ENCODE data around the gene SHISAL1.

The SHISAL1 gene

DNA sequence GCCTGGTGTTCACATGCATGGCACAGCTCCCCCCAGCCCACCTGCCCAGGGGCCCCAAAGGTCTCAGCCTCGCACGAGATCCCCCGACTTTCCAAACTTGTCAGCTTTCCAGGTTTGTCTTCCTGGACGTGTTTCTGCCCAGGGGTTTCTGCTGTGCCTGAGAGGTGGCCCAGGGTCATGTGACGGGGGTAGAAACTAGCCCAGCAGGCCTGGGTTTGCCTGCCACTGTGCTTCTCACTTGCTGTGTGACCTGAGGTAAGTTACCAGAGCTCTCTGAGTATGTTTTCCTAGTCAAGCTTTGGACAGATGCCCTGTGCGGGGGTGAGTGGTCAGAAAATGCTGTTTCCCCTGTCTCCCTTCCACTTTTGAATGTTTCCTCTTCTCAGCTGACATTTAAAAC is 38.3 kb upstream of the SHISAL1 start:
- ATAC-seq = no peak

DNA sequence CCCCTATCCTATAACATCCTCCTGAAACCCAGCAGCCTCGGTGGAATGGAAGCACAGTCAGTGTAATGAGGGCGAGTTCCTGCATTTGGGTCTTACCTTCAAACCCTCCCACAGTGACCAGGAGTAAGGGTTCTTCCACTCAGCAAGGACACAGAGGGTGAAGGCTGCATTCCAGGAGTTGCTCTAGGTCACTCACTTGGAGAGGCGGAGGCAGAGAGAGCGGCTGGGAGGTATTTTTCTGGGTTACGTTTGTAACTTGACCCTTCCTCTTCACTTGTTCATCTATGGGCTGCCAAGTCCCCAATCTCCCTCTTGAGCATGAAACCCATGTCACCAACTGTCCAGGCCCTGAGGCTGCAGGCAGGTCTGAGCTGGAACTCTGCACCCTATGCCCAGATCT is 36.8 kb upstream of the SHISAL1 start:
- no peak for TF ChIP-seq GLIS3 (CRISPR knock-in tag; IDR thresholded peaks at IDR 0.05)
- TF ChIP-seq ESRRG (CRISPR knock-in tag; IDR thresholded peaks at IDR 0.05) = no peak
- no peak for TF ChIP-seq PPARA (CRISPR knock-in tag; IDR thresholded peaks at IDR 0.05; ENCODE audit: borderline replicate concordance)
- no peak for TF ChIP-seq ARNTL (CRISPR knock-in tag; IDR thresholded peaks at IDR 0.05; ENCODE audit: borderline replicate concordance, low read depth)
- no peak for TF ChIP-seq OSR1 (CRISPR knock-in tag; IDR thresholded peaks at IDR 0.05)
- no peak for TF ChIP-seq POU6F1 (CRISPR knock-in tag; IDR thresholded peaks at IDR 0.05; ENCODE audit: borderline replicate concordance, low read depth)
- no peak for TF ChIP-seq ZC3H10 (CRISPR knock-in tag; IDR thresholded peaks at IDR 0.05)
- no peak for TF ChIP-seq ZNF8 (CRISPR knock-in tag; IDR thresholded peaks at IDR 0.05)
- no peak for TF ChIP-seq ZFP3 (CRISPR knock-in tag; IDR thresholded peaks at IDR 0.05)
- TF ChIP-seq PATZ1 (CRISPR knock-in tag; IDR thresholded peaks at IDR 0.05; ENCODE audit: borderline replicate concordance) = no peak
- TF ChIP-seq ISL1 (CRISPR knock-in tag; IDR thresholded peaks at IDR 0.05) = no peak
- TF ChIP-seq ZNF565 (CRISPR knock-in tag; conservative IDR thresholded peaks at IDR 0.05; ENCODE audit: low read depth) = no peak
- TF ChIP-seq SNAI2 (CRISPR knock-in tag; IDR thresholded peaks at IDR 0.05) = no peak
- TF ChIP-seq TOX (CRISPR knock-in tag; IDR thresholded peaks at IDR 0.05; ENCODE audit: borderline replicate concordance) = no peak
- ATAC-seq = no peak

More for the DNA sequence above, 38.3 kb upstream of the SHISAL1 start:
- TF ChIP-seq ZNF8 (CRISPR knock-in tag; IDR thresholded peaks at IDR 0.05) = no peak
- no peak for TF ChIP-seq ESRRG (CRISPR knock-in tag; IDR thresholded peaks at IDR 0.05)
- no peak for TF ChIP-seq OSR1 (CRISPR knock-in tag; IDR thresholded peaks at IDR 0.05)
- no peak for TF ChIP-seq ISL1 (CRISPR knock-in tag; IDR thresholded peaks at IDR 0.05)
- no peak for TF ChIP-seq ZFP3 (CRISPR knock-in tag; IDR thresholded peaks at IDR 0.05)
- no peak for TF ChIP-seq ZFP30 (CRISPR knock-in tag; IDR thresholded peaks at IDR 0.05)
- no peak for TF ChIP-seq PPARA (CRISPR knock-in tag; IDR thresholded peaks at IDR 0.05; ENCODE audit: borderline replicate concordance)
- no peak for TF ChIP-seq GLIS3 (CRISPR knock-in tag; IDR thresholded peaks at IDR 0.05)
- no peak for TF ChIP-seq PATZ1 (CRISPR knock-in tag; IDR thresholded peaks at IDR 0.05; ENCODE audit: borderline replicate concordance)
- no peak for TF ChIP-seq ZNF565 (CRISPR knock-in tag; conservative IDR thresholded peaks at IDR 0.05; ENCODE audit: low read depth)
- TF ChIP-seq POU6F1 (CRISPR knock-in tag; IDR thresholded peaks at IDR 0.05; ENCODE audit: borderline replicate concordance, low read depth) = no peak
- no peak for TF ChIP-seq CREB5 (CRISPR knock-in tag; IDR thresholded peaks at IDR 0.05; ENCODE audit: low read depth)
- TF ChIP-seq TSHZ2 (CRISPR knock-in tag; IDR thresholded peaks at IDR 0.05) = no peak
- TF ChIP-seq BACH2 (CRISPR knock-in tag; IDR thresholded peaks at IDR 0.05; ENCODE audit: borderline replicate concordance) = no peak
- TF ChIP-seq CSDC2 (CRISPR knock-in tag; IDR thresholded peaks at IDR 0.05) = no peak
- no peak for TF ChIP-seq ZC3H10 (CRISPR knock-in tag; IDR thresholded peaks at IDR 0.05)
- no peak for TF ChIP-seq SNAI2 (CRISPR knock-in tag; IDR thresholded peaks at IDR 0.05)
- no peak for TF ChIP-seq RARB (CRISPR knock-in tag; IDR thresholded peaks at IDR 0.05)
- TF ChIP-seq TCF4 (CRISPR knock-in tag; IDR thresholded peaks at IDR 0.05; ENCODE audit: borderline replicate concordance) = no peak
- no peak for TF ChIP-seq ARNTL (CRISPR knock-in tag; IDR thresholded peaks at IDR 0.05; ENCODE audit: borderline replicate concordance, low read depth)
